Hematopoietic multipotent progenitor cell (in vitro differentiated cells): ENCODE measurements around the gene GREB1. TPM values are rescaled to one million over a fixed set of nuclear protein-coding genes. Genes with fewer than 3 reads are reported as not detected.

Experiments
- small RNA-seq: library from RNA; depleted of rRNA; stranded (forward); fragments of <200 nt; gene quantifications from one replicate; pipeline ENCODE3, GENCODE V24; 2012
- total RNA-seq: library from RNA; depleted of rRNA; stranded (reverse); fragments of >200 nt; gene quantifications from one replicate; pipeline ENCODE4 v1.2.3, GENCODE V29; 2012

Gene GREB1
- total RNA-seq, 1 donor: 0.27 TPM

Small RNAs within 50 kb of the gene (small RNA-seq; reads per million reads assigned to genes)
- gene MIR4429: not detected
- gene RN7SL674P: not detected
- not detected for gene RNA5SP84
- 19.7 reads per million, percentile 94 among the genes with 10 or more reads in this experiment for gene RNU2-13P

Other genes starting within 250 kb of the GREB1 start
- 7.0 TPM for gene ROCK2, start 189.4 kb upstream of the GREB1 start, total RNA-seq
- 6.2 TPM for gene E2F6, start 67.9 kb upstream of the GREB1 start, total RNA-seq
- gene NTSR2, start 136.2 kb downstream of the GREB1 start, total RNA-seq: not detected
- gene LPIN1, start 212.6 kb downstream of the GREB1 start, total RNA-seq: 50.6 TPM